Measurements from ENCODE around the gene GPATCH1. TPM values are rescaled to one million over a fixed set of nuclear protein-coding genes. Genes with fewer than 3 reads are reported as not detected.
A peak's percentile ranks its signal among the peaks of the same experiment; 100 is the strongest.

GPATCH1 gene, protein sequence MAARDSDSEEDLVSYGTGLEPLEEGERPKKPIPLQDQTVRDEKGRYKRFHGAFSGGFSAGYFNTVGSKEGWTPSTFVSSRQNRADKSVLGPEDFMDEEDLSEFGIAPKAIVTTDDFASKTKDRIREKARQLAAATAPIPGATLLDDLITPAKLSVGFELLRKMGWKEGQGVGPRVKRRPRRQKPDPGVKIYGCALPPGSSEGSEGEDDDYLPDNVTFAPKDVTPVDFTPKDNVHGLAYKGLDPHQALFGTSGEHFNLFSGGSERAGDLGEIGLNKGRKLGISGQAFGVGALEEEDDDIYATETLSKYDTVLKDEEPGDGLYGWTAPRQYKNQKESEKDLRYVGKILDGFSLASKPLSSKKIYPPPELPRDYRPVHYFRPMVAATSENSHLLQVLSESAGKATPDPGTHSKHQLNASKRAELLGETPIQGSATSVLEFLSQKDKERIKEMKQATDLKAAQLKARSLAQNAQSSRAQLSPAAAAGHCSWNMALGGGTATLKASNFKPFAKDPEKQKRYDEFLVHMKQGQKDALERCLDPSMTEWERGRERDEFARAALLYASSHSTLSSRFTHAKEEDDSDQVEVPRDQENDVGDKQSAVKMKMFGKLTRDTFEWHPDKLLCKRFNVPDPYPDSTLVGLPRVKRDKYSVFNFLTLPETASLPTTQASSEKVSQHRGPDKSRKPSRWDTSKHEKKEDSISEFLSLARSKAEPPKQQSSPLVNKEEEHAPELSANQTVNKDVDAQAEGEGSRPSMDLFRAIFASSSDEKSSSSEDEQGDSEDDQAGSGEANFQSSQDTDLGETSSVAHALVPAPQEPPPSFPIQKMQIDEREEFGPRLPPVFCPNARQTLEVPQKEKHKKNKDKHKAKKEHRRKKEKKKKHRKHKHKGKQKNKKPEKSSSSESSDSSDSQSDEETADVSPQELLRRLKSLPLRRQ
- total RNA-seq (2021; fragmentation: NEBNext Ultra II Directional; extraction: Animal tissue kit (Norgen Biotek cat#: 25700)) = 8.2 and 8.8 TPM in 2 replicates
- polyA plus RNA-seq (2011; rRNA removed) = 3.5 and 4.3 TPM in 2 replicates
- 8.1 TPM for polyA plus RNA-seq (2011; cell fraction: cytosol; rRNA removed)
- 12.4 TPM for polyA plus RNA-seq (2011; cell fraction: nucleus; rRNA removed)
- 8.0 to 15.0 TPM (median 9.1 TPM) in 4 replicates for polyA plus RNA-seq (2012, experiment 1 of 2)
- polyA plus RNA-seq (2012, experiment 2 of 2) = 1.3 TPM
- polyA plus RNA-seq (2013, experiment 1 of 2) = 7.1 TPM
- 6.1 TPM for polyA plus RNA-seq (2013, experiment 2 of 2)
- 8.8 and 12.0 TPM in 2 replicates for polyA minus RNA-seq (2011; rRNA and poly(A)+ RNA removed)
- polyA minus RNA-seq (2011; cell fraction: cytosol; rRNA and poly(A)+ RNA removed) = 2.4 TPM
- polyA minus RNA-seq (2011; cell fraction: nucleus; rRNA and poly(A)+ RNA removed) = 9.9 TPM
- long read RNA-seq, experiment 1, partial matches to known transcripts = 4 of 5 reads
- long read RNA-seq, experiment 1, other reads (novel, unspliced or antisense) = 1 of 5 reads
- long read RNA-seq, experiment 2, partial matches to known transcripts = 1 of 2 reads
- long read RNA-seq, experiment 2, other reads (novel, unspliced or antisense) = 1 of 2 reads

DNA sequence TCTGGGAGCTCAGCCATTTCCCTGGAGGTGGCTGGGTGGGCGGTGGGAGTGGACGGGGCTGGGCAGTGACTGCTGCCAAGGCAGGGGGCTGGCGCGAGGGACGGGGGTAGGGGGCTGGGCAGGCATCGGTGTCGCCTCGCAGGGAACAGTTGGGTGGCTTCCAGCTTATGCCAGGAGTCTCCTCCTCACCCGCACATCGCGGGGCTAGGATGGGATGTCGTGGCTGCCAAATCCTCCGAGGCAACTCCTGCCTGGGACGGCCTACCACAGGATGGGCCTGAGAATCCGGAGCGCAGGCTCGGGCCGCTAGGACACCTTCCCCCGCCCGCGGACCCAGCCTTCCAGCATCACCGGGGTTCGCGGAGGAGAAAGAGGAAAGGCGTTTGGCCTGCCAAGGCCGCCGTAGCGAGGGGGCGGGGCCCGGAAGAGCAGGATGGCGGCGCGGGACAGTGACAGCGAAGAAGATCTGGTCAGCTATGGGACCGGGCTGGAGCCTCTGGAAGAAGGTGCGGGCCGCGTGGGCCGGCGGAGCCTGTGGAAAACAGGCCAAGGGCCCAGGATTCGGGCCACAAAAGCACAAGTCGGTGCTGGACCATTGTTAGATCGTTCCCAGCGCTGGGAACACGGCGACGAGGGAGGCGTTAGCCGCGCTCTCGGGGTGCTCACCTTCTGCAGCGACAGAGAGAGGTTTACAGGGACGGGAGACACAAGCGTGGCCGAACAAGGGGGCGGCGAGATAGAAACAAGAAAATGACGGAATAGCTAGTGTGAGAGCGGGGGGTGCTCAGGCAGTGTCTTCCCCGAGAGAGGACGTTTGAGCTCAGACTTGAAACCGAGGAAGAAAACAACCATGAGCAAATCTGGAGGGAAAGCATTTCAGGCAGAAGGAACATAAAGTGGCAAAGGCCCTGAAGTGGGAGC is at the start of gene GPATCH1:
GPATCH1 (plus strand) TSS at position 421 of the 921 bp plus-strand sequence; CDS start at position 434, 13 bp downstream.
- H2BK12ac ChIP-seq (ENCODE audit: low read depth, low read length) = no peak within 1 kb of the TSS
- peak within 1 kb of the TSS; percentile 96 for H4K8ac ChIP-seq (ENCODE audit: extremely low read depth, insufficient read depth, low read length)
- H3K9ac ChIP-seq (replicated peaks in 1 of 4; ENCODE audit: extremely low read depth in 1 of 4, low read depth in 3 of 4, low read length in 3 of 4) = peak within 1 kb of the TSS; percentile 57 to 91 (median 68)
- no peak within 1 kb of the TSS for H2BK15ac ChIP-seq (ENCODE audit: low read length)
- H3K4ac ChIP-seq (replicated peaks; ENCODE audit: insufficient read length, low read depth, low read length) = peak within 1 kb of the TSS; percentile 44
- WGBS, 2 experiments (ENCODE audit: extremely low coverage in 1 of 2, insufficient coverage in 1 of 2, insufficient read length in 1 of 2, insufficient replicate concordance in 2 of 2, low coverage in 1 of 2, low lambda C conversion rate in 2 of 2, missing lambda C conversion rate in 1 of 2) = 3% methylated on average over 56 of the region's 62 CpGs; no CpG with 5 or more reads in 1 of the 2 experiments
- no peak within 1 kb of the TSS for H2BK120ac ChIP-seq (replicated peaks; ENCODE audit: low read depth, low read length)
- H3K4me2 ChIP-seq (ENCODE audit: insufficient read depth in 1 of 2, low read depth in 2 of 2, low read length in 2 of 2) = peak within 1 kb of the TSS; percentile 79 to 94
- H3K14ac ChIP-seq (ENCODE audit: insufficient read length) = no peak within 1 kb of the TSS
- peak within 1 kb of the TSS; percentile 95 to 99 (median 96) for H3K4me3 ChIP-seq (ENCODE audit: extremely low read depth in 1 of 4, insufficient read depth in 2 of 4, low read depth in 3 of 4, low read length in 4 of 4)
- H4K91ac ChIP-seq (replicated peaks; ENCODE audit: insufficient read length, low read length) = no peak within 1 kb of the TSS
- no peak within 1 kb of the TSS for H3K27ac ChIP-seq (ENCODE audit: low read depth, low read length)
- DNase-seq (ENCODE audit: low read depth in 1 of 2, low spot score in 2 of 2) = peak; percentile 60 to 96
- no peak for FAIRE-seq
- peaks cover 0 to 3% of the 10 kb centered on the region in 2 experiments for H4K20me1 ChIP-seq (replicated peaks in 1 of 2; ENCODE audit: control insufficient read depth in 1 of 2, insufficient read depth in 2 of 2, low read length in 2 of 2)
- POLR2A ChIA-PET (ENCODE audit: partially characterized antibody) = interaction anchor here (0.9 to 2.3 kb wide), 6 partner anchors 9 to 85 kb away, joined by 3 to 12 read pairs (median 4); partner anchors contain the start of gene RHPN2
- H3K79me2 ChIP-seq (ENCODE audit: control insufficient read depth in 1 of 2, insufficient read depth in 2 of 2, low read length in 2 of 2) = peaks cover 0 to 9% of the 10 kb centered on the region in 2 experiments; a peak in 1 of 4 replicates
- CTCF ChIA-PET (ENCODE audit: partially characterized antibody) = interaction anchor here (1.0 to 1.3 kb wide), 3 partner anchors 59 to 106 kb away, joined by 3 to 4 read pairs (median 3); no protein-coding TSS in a partner anchor
- peaks cover 5% of the 10 kb centered on the region for H3K79me1 ChIP-seq (ENCODE audit: low read depth, low read length)
- peaks cover 2 to 9% (median 4%) of the 10 kb centered on the region in 4 experiments; a peak in 4 of 7 replicates for H3K4me1 ChIP-seq (replicated peaks in 1 of 4; ENCODE audit: control insufficient read depth in 3 of 4, insufficient read depth in 4 of 4, low read length in 3 of 4)
- H3K23ac ChIP-seq (ENCODE audit: insufficient read length) = no peak within 1 kb of the TSS
- no peaks in the 10 kb centered on the region for H3K27me3 ChIP-seq (replicated peaks in 1 of 4; ENCODE audit: control insufficient read depth in 3 of 4, extremely low read depth in 1 of 4, insufficient read depth in 3 of 4, low read length in 3 of 4)
- H3K9me3 ChIP-seq (ENCODE audit: insufficient read depth in 2 of 2, low read depth in 1 of 2, low read length in 1 of 2) = no peaks in the 10 kb centered on the region
- H3K56ac ChIP-seq (replicated peaks; ENCODE audit: insufficient read length, low read depth, low read length) = no peak within 1 kb of the TSS
- peak within 1 kb of the TSS; percentile 95 for H3K18ac ChIP-seq (ENCODE audit: extremely low read depth, low read length)
- H4K5ac ChIP-seq (ENCODE audit: insufficient read length, low read depth, low read length) = peak within 1 kb of the TSS; percentile 77
- peak within 1 kb of the TSS; percentile 93 for H2AFZ ChIP-seq (ENCODE audit: low read length)
- H3K23me2 ChIP-seq (ENCODE audit: low read depth, low read length) = peaks cover 13% of the 10 kb centered on the region
- no peak within 1 kb of the TSS for H2BK20ac ChIP-seq (ENCODE audit: low read length)
- H3K36me3 ChIP-seq (ENCODE audit: control insufficient read depth in 2 of 4, insufficient read depth in 4 of 4, low read length in 3 of 4) = no peaks in the 10 kb centered on the region
- H2AK5ac ChIP-seq (ENCODE audit: low read depth, low read length) = no peak within 1 kb of the TSS
- peak within 1 kb of the TSS; percentile 80; the same call in 1 of the 2 replicates for H2BK5ac ChIP-seq (ENCODE audit: low read depth, low read length)
- TF ChIP-seq JUND (IDR thresholded peaks at IDR 0.05; ENCODE audit: low read length) (no peak), CHD1 (IDR thresholded peaks at IDR 0.05; ENCODE audit: low read depth, low read length) (no peak)
- TF ChIP-seq, protein P1, sequence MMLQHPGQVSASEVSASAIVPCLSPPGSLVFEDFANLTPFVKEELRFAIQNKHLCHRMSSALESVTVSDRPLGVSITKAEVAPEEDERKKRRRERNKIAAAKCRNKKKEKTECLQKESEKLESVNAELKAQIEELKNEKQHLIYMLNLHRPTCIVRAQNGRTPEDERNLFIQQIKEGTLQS (IDR thresholded peaks at IDR 0.05; ENCODE audit: insufficient read depth, low read depth, low read length) = no peak
